GM10847 (cell line): ENCODE results near the gene TMEM235.

Experiments
- POLR2A ChIP-seq: IDR thresholded peaks from 2 replicates; pipeline ENCODE4 v1.6.1; 2011; ENCODE audit not compliant: insufficient read length; ENCODE audit errors: extremely low read depth

The TMEM235 gene

DNA sequence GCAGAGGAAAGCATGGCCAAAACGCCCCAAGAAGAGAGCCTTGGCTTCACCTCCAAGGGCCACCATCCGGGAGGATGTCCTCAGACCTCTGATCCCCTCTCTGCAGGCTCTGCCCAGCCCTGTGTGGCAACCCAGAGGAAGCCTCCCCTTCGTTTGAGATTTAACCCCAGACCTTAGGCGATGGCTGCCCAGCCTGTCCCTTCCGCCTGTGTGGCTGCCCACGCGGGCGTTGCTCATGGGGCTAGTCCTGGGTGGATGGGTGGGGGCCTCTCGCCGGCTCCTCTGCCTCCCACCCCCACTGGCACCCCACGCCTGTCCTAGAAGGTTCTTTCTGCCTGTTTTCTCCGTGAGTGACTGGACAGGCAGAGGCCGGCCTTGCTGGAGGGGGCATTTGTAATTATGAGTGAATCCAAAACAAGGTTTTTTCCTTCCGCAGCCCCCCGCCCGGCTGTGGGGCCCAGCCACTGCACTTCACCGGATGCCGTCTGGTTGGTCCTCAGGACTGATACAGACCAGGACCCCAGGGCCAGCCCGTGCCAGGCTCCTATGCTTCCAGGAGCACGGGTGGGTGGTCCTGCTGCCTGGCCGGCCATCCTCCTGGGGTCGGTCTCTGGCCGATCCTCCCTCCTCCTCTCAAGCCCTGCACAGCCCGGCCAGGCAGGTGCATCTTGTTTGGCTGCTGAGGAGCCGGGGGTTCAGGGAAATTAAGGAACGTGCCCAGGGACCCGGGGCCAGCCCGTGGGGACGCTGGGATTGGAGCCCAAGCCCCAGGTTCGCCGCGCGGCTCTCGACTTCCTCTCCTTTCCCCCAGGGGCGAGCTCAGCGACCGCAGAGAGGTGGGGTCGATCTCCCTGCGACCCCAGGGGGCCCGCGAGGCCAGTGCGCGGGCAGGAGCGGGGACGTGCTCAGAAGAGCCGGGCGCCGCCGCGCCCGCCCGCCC is at the start of gene TMEM235:
Gene TMEM235 (plus strand): TSS at position 636 of the 940 bp plus-strand sequence. CDS start 393 bp downstream, outside the sequence.
- TF ChIP-seq POLR2A, result no peak

GRCh38 chr17:78182504-78182903 is 48.9 kb upstream of the TMEM235 start:
- no peak for TF ChIP-seq POLR2A

- TF ChIP-seq POLR2A, result no peak
Observed at GRCh38 chr17:78183916-78184315, 47.5 kb upstream of the TMEM235 start.

DNA sequence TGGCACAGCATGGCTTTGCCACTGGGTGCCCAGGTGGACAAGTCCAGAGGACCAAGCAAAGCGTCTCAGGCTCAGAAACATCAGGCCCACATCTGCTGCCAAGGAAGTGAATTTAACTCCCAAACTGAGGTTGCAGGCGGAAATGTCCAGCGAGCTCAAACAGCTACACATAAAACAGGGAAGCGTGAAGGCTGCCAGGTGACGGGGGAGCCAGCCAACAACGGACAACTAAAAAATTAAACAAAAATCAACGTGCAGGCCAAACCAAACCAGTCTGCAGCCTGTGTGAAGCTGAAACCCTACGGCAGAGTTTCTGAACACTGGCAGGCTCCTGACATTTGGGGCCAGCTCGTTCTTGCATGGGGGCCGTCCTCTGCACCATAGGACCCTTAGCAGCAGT is 47.1 kb upstream of the TMEM235 start:
- TF ChIP-seq POLR2A, result no peak

GRCh38 chr17:78184868-78185267 is 46.6 kb upstream of the TMEM235 start:
- no peak for TF ChIP-seq POLR2A

- no peak for TF ChIP-seq POLR2A
Observed at GRCh38 chr17:78185981-78186691, 45.3 kb upstream of the TMEM235 start.

DNA sequence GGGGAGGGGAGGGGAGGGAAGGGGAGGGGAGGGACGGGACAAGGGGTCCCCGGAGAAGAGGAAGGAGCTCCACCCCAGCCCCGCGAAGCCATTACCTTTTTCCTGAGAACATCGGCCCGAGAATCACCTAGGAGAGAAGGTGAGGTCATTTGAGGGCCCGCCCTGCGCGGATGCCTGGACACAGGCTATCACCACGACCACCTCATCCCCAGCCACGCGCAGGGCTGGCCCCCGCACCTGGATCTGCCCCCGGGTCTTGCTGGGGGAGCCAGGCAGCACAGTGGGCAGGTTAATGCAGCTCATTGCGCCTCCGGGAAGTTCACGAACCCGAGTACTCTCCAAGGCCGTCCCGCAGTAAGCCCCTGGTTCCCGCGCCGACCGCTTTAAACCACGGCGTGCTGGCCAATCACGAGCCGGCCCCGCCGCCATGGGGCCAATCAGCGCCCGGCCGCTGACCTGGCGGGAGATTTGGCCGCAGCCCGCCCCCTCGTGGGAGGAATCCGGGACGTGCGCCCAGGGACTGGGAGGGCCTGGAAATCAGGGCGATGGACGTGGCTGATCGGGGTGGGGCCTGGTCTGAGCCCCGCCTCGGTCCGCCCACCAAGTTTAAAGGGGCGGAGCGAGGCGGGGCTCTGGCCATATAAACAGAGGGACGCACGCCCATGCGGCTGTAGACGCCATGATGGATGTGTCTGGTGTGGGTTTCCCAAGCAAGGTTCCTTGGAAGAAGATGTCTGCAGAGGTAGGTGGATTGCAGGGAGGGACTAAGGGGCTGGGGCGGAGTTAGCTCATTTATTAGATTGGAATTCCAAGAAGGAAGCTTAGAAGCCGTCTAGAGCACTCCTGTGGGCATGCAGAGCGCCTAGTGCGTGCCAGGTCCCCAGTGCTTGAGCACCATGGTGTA is 44.5 kb upstream of the TMEM235 start, which contains the start of the genes AFMID and TK1:
Gene AFMID (plus strand): TSS at position 671 of the 904 bp plus-strand sequence. CDS start 9 bp downstream, at position 680.
Gene TK1 (minus strand): TSS at position 361 of the 904 bp plus-strand sequence. CDS start 58 bp downstream, at position 303.
- peak; percentile 61 for TF ChIP-seq POLR2A

DNA sequence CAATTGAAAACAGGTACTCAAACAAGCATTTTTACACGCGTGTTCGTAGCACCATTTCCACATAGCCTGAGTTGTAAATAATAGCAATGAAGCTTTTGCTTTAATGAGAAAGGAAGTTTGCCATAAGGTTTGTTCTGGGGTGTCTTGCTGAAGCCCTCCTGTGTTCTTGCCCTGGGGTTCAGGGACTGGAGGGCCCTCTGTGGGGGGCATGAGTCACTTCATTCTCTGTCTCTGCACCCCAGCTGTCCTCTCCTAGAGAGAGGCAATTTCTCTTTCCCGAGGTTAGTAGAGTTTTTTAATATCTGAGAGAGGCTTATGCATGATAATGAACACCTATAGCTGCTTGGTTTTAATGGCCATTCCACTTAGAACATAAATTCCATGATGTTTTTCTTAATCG is 34.7 kb upstream of the TMEM235 start:
- no peak for TF ChIP-seq POLR2A

- no peak for TF ChIP-seq POLR2A
Observed at GRCh38 chr17:78197147-78197832, 34.1 kb upstream of the TMEM235 start.

DNA sequence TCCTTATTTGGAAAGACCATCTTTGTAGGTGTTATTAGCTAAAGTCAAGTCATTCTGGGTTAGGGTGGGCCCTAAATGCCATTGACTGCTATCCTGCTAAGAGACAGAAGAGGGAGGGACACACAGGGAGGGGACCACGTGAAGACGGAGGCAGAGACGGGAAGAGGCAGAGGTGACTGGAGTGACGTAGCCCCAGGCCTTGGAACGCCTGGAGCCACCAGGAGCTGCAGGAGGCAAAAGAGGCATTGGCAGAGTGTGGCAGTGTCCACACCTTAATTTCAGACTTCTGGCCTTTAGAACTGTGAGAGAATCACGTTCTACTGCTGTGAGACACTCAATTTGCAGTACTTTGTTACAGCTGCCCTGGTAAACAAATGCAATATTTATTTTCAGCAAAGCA is 31.0 kb upstream of the TMEM235 start:
- TF ChIP-seq POLR2A, result no peak

- TF ChIP-seq POLR2A, result no peak
Observed at GRCh38 chr17:78202666-78203065, 28.8 kb upstream of the TMEM235 start.

- no peak for TF ChIP-seq POLR2A
Observed at GRCh38 chr17:78204387-78205123, 26.9 kb upstream of the TMEM235 start.

DNA sequence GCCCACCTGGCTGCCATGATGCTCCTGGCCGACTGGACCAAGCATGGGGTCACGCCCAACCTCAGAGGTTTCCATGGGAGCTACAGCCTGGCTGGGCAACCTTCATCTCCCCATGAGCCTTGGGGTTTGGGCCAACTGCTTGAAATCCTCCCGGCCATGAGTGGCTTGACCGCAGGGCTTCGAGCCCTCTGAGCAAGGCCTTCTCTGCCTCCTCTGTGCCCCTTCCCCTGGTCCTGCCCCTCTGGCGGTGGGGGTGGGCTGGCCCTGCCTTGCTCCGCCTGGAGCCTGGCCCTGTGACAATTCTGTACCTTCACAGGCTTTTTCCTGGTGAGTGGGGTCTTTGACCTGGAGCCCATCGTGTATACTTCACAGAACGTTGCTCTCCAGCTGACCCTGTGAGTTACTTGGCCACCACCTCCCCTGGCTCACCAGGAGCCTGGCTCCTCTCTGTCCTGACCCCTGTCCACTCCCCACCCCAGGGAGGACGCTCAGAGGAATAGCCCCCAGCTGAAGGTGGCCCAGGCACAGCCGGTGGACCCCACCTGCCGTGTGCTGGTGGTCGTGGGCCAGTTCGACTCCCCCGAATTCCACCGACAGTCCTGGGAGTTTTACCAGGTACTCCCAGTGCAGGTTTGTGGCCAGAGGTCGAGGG is 26.2 kb upstream of the TMEM235 start:
- no peak for TF ChIP-seq POLR2A
